Measurements from ENCODE around the gene FGF14.
A peak's percentile ranks its signal among the peaks of the same experiment; 100 is the strongest.
"Not testable (repeated sequence)": the region's sequence is repeated elsewhere in the genome, so short reads cannot be mapped to it uniquely, and the experiment has no call there.

FGF14 gene

DNA sequence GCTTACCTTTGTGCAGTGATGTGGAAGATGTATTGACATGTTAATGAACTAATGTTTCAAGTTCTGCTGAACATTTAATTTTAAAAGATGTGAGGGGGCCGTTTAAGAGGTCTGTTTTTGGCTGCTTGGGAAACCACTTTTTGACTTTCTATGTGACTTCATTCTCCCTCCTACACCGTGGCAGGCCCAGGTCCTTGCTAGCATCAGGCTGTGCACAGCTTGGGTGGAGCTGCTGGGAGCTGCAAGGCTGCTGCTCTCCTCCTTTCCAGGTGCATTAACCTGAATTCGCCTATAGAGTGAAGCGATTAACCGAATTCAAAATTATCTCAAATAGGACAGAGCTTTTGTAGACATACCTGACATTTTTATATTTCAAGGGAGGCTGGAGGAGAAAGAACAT, 249.1 kb downstream of the FGF14 start:
- no peak for DNase-seq (ENCODE audit: extremely low read depth, low read depth)
- TF ChIP-seq, protein P1, sequence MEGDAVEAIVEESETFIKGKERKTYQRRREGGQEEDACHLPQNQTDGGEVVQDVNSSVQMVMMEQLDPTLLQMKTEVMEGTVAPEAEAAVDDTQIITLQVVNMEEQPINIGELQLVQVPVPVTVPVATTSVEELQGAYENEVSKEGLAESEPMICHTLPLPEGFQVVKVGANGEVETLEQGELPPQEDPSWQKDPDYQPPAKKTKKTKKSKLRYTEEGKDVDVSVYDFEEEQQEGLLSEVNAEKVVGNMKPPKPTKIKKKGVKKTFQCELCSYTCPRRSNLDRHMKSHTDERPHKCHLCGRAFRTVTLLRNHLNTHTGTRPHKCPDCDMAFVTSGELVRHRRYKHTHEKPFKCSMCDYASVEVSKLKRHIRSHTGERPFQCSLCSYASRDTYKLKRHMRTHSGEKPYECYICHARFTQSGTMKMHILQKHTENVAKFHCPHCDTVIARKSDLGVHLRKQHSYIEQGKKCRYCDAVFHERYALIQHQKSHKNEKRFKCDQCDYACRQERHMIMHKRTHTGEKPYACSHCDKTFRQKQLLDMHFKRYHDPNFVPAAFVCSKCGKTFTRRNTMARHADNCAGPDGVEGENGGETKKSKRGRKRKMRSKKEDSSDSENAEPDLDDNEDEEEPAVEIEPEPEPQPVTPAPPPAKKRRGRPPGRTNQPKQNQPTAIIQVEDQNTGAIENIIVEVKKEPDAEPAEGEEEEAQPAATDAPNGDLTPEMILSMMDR (IDR thresholded peaks at IDR 0.05; ENCODE audit: low read depth, low read length), result no peak

DNA sequence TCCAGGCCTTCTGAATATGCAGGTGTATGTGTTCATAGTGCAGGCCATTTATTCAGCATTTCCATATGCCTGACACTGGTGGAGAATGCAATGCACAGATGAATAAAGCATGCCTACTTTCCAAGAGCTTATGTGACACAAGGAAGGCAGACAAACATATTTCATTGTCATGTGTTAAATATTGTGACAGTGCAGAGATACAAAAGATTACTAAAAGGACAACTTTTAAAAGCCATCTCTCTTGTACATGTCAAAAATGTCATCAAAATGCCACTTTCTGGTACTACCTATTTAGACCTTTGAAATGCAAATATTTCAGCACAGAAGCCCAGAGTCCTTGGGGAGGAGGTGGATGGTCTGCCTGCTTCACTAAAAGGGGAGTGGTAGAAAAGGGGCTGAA, 254.5 kb downstream of the FGF14 start:
- DNase-seq (ENCODE audit: extremely low read depth, low read depth), result no peak
- TF ChIP-seq, protein P1 (IDR thresholded peaks at IDR 0.05; ENCODE audit: low read depth, low read length), result no peak

DNA sequence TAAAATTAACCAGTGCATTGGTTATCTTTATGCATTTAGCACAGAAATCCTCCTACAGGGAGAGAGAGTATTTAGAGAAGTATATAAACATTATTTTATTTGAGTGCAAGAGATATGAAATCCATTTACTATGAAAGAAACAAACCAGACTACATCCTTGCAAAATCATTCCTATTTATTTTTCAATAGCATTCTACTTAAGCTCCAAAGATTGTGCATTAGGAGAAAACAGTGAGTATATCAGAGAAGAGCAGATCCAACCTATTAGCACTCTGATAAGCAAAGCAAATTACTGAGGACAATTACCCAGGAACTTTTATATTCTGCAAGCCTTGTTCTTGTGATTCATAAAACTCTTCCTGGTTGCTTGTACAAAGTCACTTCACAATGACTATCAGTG, 256.1 kb downstream of the FGF14 start:
- no peak for DNase-seq (ENCODE audit: extremely low read depth, low read depth)
- TF ChIP-seq, protein P1 (IDR thresholded peaks at IDR 0.05; ENCODE audit: low read depth, low read length), result no peak

DNA sequence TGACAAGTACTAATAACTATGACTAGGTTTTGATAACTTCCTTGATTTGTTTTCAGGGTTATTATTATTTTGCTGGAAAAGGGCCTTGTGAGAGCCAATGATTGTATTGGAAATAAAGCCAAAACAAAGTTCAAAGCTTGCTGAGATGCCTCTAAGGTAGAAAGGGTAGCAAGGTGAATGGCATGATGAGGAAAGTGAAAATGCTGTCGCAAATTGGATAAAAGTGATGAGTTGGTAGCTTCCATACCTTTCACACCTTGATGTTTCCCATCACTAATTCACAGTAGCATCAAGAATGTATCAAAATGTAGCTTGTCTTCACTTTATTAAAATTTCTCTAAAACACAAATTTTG, 259.4 kb downstream of the FGF14 start:
- TF ChIP-seq, protein P1 (IDR thresholded peaks at IDR 0.05; ENCODE audit: low read depth, low read length), result no peak
- no peak for DNase-seq (ENCODE audit: extremely low read depth, low read depth)

DNA sequence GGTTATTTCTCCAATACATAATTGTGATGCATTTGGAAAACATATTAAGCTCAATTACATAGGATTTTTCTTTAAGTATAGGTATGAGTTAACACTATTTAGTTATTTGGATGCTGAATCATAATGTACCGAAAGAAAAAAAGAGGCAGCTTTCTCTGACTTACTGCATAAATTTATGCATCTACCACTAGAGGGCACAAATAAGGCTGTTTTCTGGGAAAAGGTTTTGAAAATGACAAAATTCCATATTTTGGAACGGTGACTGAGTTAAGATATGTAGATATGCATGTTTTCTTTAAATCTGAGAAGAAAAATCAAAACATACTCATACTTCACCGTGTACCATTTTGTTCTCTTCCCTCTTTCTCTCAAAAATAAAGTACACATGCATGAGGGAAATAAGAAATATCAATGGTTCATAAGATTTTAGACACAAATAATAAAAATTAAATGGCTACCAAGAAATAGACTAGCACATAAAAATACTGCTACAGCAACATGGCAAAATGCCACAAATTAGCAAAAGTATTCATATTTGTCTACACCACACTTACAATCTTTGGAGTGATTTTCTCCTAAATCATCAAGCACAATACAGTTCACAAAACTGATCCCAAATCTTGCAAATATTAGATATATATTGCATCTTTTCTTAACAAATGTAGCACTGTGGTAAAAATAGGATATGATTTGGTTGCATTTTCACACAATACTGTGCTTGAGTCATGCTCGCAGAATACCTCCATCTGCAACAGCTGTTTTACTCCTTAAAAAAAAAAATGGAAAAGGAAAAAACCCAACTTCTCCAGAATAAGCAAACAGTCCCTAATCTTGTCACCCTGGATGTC, 260.0 kb downstream of the FGF14 start:
- TF ChIP-seq, protein P1 (IDR thresholded peaks at IDR 0.05; ENCODE audit: low read depth, low read length), result peak; percentile 78
- DNase-seq (ENCODE audit: extremely low read depth, low read depth), result no peak

DNA sequence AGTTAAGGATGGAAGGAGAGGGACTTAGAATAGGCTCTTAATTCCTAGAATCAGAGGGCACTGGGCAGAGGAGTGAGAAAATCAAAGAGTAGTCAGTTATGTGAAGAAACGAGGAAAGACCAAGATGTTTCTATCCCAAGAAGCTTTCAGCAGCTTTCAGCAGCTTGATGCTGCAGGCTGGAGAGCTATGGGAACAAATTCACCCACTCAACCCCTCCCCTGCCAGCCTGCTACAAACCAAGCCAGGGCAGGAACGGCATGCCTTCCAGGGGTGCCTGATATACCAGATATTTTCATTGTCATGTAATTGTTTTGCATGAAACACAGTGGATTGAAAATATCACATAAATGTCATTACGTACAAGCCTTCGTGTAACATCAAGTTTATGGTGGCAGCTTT, 262.2 kb downstream of the FGF14 start:
- TF ChIP-seq, protein P1 (IDR thresholded peaks at IDR 0.05; ENCODE audit: low read depth, low read length), result no peak
- no peak for DNase-seq (ENCODE audit: extremely low read depth, low read depth)

DNA sequence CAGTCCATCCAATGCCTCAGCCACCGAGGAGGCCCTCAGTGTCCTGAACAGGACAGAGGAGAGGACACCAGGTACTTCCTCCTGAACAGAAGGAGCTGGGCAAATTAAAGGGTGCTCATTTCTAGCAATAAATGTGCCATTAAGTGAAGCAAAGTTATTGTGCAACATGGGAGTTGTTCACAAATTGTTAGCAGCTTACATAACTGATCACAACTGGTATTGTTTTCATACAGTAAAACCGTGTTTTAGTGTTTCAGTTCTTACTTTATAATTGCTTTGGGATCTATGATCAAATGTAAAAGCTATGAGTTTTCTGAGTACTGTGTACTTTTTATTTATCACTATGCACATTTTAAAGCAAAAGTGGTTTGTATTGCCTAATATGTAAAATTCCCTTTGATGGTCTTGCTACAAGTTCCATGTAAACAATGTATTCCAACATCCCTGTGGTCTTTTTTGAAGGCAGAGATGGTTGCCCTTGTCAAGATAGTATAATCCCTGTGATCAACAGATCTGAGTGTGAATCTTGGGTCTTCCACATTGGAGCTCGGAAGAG, 263.1 kb downstream of the FGF14 start:
- TF ChIP-seq, protein P1 (IDR thresholded peaks at IDR 0.05; ENCODE audit: low read depth, low read length), result no peak
- no peak for DNase-seq (ENCODE audit: extremely low read depth, low read depth)

DNA sequence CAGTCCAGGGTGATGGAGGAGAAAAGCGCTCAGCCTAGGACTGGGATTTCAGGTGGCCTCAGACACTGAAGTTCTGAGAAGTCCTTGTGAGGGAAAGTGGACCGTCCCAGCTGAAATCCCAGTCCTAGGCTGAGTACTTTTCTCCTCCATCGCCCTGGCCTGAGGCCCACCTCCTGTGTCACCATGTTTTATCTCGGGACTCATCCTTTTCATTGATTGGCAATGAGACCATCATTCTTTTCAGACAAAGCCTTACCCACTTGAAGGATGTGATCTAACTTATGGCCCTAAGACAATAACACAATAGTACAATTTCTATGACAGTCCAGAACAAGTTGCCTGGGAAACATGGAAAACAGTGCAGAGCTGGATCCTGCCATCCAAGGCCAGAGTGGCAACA, 263.9 kb downstream of the FGF14 start:
- DNase-seq (ENCODE audit: extremely low read depth, low read depth), result not testable (repeated sequence)
